Activated CD8-positive, alpha-beta memory T cell treated with anti-CD3 and anti-CD28 coated beads, Interleukin-2, amount 10 ng/mL, durations not matched to agents 7 days and 5 days (primary cell): ENCODE results near the gene NUP210. TPM values are rescaled to one million over a fixed set of nuclear protein-coding genes. Genes with fewer than 3 reads are reported as not detected.

ENCODE experiments used
- total RNA-seq, 2 experiments: library from RNA; stranded (reverse); gene quantifications; one replicate each; pipeline ENCODE4 v1.2.3, GENCODE V29; 2021

Gene NUP210
- total RNA-seq, 2 experiments from 2014 or later: 186 to 236 TPM

Other genes starting within 250 kb of the NUP210 start
- gene HDAC11, start 60.0 kb upstream of the NUP210 start, total RNA-seq: 1 to 10 TPM in 1 of 2 experiments, under 1 TPM in 1; 0.70 to 1.2 TPM
- gene FBLN2, start 128.8 kb upstream of the NUP210 start, total RNA-seq: under 1 TPM in 1 of 2 experiments, not detected in 1; 0.35 TPM